Chondrocyte (in vitro differentiated cells): ENCODE measurements around the gene PPP1R1A. TPM values are rescaled to one million over a fixed set of nuclear protein-coding genes. Genes with fewer than 3 reads are reported as not detected.

Experiments
- DNase-seq: peaks from one replicate; pipeline ENCODE4 v3.0.0; 2021; ENCODE audit warnings: mixed read lengths, low spot score
- H3K27ac Mint-ChIP-seq: one replicate; pipeline ENCODE4 v1.8.0; 2021; ENCODE audit warnings: mild to moderate bottlenecking, moderate library complexity, mixed read lengths; ENCODE audit not compliant: unreplicated experiment
- H3K27me3 Mint-ChIP-seq: 2 replicates; pipeline ENCODE4 v1.8.0; 2021; ENCODE audit warnings: low read depth, mixed read lengths
- H3K36me3 Mint-ChIP-seq: 2 replicates; pipeline ENCODE4 v1.8.0; 2021; ENCODE audit warnings: low read depth, mixed read lengths
- H3K4me1 Mint-ChIP-seq: 2 replicates; pipeline ENCODE4 v1.8.0; 2021; ENCODE audit warnings: low read depth, mild to moderate bottlenecking, mixed read lengths
- H3K4me3 Mint-ChIP-seq: one replicate; pipeline ENCODE4 v1.8.0; 2021; ENCODE audit warnings: mild to moderate bottlenecking, moderate library complexity, mixed read lengths; ENCODE audit not compliant: unreplicated experiment
- H3K9me3 Mint-ChIP-seq: 2 replicates; pipeline ENCODE4 v1.8.0; 2021; ENCODE audit warnings: low read depth, mixed read lengths
- total RNA-seq: library from RNA; stranded (reverse); gene quantifications from 3 replicates; pipeline ENCODE4 v1.2.1, GENCODE V29; 2021
- TF ChIP-seq, protein P1 (sequence below): fragments of 200-600 bp; sonication (generic); IDR thresholded peaks from 2 replicates; pipeline ENCODE4 v1.5.0; 2021; ENCODE audit warnings: antibody characterized with exemption, mild to moderate bottlenecking, moderate library complexity

PPP1R1A gene
- total RNA-seq, 1 donor from 2014 or later: not detected

GRCh38 chr12:54629925-54630324 lies 41.5 kb upstream of the PPP1R1A start:
- Mint-ChIP-seq H3K36me3 (no peaks in the 10 kb centered on the region), H3K27ac (no peak overlapping the region), H3K4me3 (no peak overlapping the region), H3K27me3 (peaks cover 30% of the 10 kb centered on the region), H3K9me3 (peaks cover 12% of the 10 kb centered on the region), H3K4me1 (no peaks in the 10 kb centered on the region)
- TF ChIP-seq, protein P1, sequence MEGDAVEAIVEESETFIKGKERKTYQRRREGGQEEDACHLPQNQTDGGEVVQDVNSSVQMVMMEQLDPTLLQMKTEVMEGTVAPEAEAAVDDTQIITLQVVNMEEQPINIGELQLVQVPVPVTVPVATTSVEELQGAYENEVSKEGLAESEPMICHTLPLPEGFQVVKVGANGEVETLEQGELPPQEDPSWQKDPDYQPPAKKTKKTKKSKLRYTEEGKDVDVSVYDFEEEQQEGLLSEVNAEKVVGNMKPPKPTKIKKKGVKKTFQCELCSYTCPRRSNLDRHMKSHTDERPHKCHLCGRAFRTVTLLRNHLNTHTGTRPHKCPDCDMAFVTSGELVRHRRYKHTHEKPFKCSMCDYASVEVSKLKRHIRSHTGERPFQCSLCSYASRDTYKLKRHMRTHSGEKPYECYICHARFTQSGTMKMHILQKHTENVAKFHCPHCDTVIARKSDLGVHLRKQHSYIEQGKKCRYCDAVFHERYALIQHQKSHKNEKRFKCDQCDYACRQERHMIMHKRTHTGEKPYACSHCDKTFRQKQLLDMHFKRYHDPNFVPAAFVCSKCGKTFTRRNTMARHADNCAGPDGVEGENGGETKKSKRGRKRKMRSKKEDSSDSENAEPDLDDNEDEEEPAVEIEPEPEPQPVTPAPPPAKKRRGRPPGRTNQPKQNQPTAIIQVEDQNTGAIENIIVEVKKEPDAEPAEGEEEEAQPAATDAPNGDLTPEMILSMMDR: no peak
- no peak for DNase-seq

DNA sequence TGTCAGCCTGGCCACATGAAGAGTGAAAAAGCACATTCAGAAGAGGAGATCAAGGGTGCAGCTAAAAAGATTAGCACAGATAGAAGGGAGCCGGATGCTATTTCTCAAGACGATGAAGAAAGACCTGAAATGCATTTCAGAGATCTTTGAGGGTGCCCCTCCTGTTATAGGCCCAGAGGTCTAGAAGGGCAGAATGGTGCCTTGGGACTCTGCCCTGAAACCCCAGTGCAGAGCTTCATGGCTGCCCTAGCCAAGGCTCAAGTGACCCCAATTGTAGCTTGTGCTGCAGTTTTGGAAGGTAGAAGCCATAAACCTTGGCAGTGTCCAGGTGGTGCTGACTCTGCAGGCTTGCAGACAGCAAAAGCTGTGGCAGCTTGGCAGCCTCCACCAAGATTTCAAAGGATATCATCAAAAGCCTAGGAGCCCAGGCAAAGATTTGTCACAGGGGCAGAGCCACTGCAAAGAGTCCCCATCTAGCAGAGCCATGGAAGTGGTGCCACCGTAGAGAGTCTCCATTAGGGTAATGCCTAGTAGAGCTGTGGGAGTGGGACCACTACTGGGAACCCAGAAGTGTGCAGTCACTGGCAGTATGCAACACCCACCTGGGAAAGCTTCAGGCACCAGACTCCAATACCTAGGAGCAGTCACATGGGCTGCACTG lies 39.9 kb upstream of the PPP1R1A start:
- Mint-ChIP-seq H3K27me3 (peaks cover 38% of the 10 kb centered on the region), H3K4me3 (no peak overlapping the region), H3K4me1 (no peaks in the 10 kb centered on the region), H3K36me3 (no peaks in the 10 kb centered on the region), H3K27ac (no peak overlapping the region), H3K9me3 (peaks cover 12% of the 10 kb centered on the region)
- TF ChIP-seq, protein P1: no peak
- DNase-seq: no peak

DNA sequence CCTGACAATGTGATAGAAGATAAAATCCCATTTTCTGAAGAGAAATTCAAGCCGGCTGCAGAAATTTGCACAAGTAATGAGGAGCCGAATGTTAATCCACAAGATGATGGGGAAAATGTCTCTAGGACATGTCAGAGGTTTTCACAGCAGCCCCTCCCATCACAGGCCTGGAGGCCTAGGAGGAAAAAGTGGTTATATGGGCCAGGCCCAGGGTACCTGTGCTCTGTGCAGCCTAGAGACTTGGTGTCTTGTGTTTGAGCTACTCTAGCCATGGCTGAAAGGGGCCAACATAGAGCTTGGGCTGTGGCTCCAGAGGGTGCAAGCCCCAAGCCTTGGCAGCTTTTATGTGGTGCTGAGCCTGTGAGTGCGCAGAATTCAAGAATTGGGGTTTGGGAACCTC lies 38.8 kb upstream of the PPP1R1A start:
- H3K9me3 Mint-ChIP-seq: peaks cover 12% of the 10 kb centered on the region
- H3K4me3 Mint-ChIP-seq: no peak overlapping the region
- peaks cover 40% of the 10 kb centered on the region for H3K27me3 Mint-ChIP-seq
- H3K36me3 Mint-ChIP-seq: no peaks in the 10 kb centered on the region
- DNase-seq: no peak
- TF ChIP-seq, protein P1: no peak
- H3K4me1 Mint-ChIP-seq: no peaks in the 10 kb centered on the region
- H3K27ac Mint-ChIP-seq: no peak overlapping the region

DNA sequence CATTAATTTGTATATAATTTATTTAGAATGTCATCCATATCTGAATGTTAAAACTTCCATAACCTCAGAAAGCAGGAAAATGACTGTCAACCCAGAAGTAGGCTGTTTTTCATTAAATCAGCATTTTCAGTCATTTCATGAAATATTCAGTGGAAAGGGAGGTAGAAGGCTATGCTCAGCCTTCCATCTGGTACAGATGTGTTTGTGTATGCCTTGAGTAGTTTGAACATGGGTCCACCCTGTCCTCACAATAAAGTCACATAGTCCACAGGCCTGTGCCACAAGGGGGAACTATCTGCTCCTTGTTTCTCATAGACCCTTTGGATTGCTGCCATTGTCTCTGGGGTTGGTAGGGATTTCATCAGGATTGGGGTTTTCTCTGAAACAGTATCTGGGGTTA lies 37.1 kb upstream of the PPP1R1A start:
- H3K4me3 Mint-ChIP-seq: no peak overlapping the region
- no peak overlapping the region for H3K27ac Mint-ChIP-seq
- no peak for DNase-seq
- H3K9me3 Mint-ChIP-seq: peaks cover 12% of the 10 kb centered on the region
- H3K4me1 Mint-ChIP-seq: no peaks in the 10 kb centered on the region
- H3K27me3 Mint-ChIP-seq: peaks cover 46% of the 10 kb centered on the region
- H3K36me3 Mint-ChIP-seq: no peaks in the 10 kb centered on the region
- TF ChIP-seq, protein P1: no peak

DNA sequence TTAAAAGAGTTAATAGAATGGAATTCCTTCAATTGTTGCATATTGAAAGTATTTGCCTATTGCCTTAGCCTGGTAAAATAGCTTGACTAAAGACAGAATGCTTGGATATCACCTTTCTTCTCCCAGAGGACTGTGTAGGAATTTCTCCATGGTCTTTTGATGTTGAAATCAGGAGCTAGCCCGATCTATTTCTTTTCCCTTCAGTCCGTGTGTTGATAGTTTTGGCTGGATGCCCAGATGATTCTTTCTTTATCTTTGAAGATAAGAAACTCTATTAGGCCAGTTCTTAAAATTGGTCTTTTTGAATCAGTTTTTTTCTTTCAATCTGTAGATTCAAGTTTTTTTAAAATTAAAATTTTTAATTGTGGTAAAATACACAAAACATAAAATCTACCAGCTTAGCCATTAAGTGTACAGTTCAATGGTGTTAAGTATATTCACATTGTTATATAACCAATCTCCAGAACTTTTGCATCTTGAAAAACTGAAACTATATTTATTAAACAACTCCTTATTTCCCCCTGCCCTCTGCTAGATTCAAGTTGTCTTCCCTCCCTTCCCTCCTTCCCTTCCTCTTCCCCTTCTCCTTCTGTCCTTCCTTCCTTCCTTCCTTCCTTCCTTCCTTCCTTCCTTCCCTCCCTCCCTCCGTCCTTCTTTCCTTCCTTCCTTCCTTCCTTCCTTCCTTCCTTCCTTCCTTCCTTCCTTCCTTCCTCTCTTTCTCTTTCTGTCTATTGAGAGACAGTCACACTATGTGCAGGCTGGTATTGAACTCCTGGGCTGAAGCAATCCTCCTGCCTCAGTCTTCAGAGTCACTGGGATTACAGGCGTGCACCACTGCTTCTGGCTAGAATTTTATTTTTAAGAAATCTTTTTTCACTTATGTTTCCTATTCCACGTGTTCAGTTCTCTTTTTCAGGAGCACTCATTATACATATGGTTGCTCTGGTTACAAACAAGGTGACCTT lies 36.1 kb upstream of the PPP1R1A start:
- H3K36me3 Mint-ChIP-seq: no peaks in the 10 kb centered on the region
- peaks cover 12% of the 10 kb centered on the region for H3K9me3 Mint-ChIP-seq
- TF ChIP-seq, protein P1: no peak
- no peak overlapping the region for H3K27ac Mint-ChIP-seq
- no peak for DNase-seq
- H3K27me3 Mint-ChIP-seq: peaks cover 48% of the 10 kb centered on the region
- H3K4me1 Mint-ChIP-seq: no peaks in the 10 kb centered on the region
- no peak overlapping the region for H3K4me3 Mint-ChIP-seq
